ENCODE results near the gene CCDC121.
"Not testable (repeated sequence)": the region's sequence is repeated elsewhere in the genome, so short reads cannot be mapped to it uniquely, and the experiment has no call there.

The CCDC121 gene

DNA sequence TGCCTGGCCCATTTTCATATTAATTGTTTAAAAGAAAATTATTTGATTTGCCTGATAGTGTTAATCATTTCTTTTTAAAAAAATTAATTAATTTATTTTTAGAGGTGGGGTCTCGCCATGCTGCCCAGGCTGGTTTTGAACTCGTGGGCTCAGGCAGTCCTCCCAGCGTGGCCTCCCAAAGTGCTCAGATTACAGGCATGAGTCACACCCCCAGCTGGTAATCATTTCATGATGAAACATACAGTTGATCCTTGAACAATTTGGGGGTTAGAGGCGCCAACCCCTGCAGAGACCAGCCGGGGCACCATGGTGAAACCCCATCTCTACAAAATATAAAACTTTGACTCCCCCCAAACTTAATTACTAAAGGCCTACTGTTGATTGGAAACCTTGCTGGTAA lies 8.0 kb upstream of the CCDC121 start:
- peak in 1 of 2 donors; percentile 28 for DNase-seq (ENCODE audit: low read depth in 2 of 2)
- TF ChIP-seq, protein P1, sequence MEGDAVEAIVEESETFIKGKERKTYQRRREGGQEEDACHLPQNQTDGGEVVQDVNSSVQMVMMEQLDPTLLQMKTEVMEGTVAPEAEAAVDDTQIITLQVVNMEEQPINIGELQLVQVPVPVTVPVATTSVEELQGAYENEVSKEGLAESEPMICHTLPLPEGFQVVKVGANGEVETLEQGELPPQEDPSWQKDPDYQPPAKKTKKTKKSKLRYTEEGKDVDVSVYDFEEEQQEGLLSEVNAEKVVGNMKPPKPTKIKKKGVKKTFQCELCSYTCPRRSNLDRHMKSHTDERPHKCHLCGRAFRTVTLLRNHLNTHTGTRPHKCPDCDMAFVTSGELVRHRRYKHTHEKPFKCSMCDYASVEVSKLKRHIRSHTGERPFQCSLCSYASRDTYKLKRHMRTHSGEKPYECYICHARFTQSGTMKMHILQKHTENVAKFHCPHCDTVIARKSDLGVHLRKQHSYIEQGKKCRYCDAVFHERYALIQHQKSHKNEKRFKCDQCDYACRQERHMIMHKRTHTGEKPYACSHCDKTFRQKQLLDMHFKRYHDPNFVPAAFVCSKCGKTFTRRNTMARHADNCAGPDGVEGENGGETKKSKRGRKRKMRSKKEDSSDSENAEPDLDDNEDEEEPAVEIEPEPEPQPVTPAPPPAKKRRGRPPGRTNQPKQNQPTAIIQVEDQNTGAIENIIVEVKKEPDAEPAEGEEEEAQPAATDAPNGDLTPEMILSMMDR (IDR thresholded peaks at IDR 0.05; ENCODE audit: low read depth, low read length), result no peak
- no peak overlapping the region for H3K4me3 ChIP-seq (replicated peaks in 1 of 2; ENCODE audit: low read depth in 2 of 2, low read length in 2 of 2)

DNA sequence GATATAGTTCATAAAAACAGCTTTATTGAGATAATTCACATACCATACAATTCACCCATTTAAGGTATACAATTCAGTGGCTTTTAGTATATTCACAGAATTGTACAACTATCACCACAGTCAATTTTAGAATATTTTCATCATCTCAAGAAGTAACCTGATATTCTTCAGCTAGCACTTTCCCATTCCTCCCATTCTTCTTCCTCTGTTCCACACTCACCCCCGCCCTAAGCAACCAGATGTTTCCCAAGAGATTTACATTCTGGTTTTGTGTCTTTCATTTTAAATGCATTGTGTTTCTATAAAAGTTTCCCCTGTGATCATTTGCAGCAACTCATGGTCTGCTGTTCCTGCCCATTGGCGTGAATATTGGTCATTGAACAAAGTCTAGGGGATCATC lies 5.5 kb upstream of the CCDC121 start:
- no peak for DNase-seq (ENCODE audit: low read depth in 2 of 2)
- TF ChIP-seq, protein P1 (IDR thresholded peaks at IDR 0.05; ENCODE audit: low read depth, low read length), result no peak
- no peak overlapping the region for H3K4me3 ChIP-seq (replicated peaks in 1 of 2; ENCODE audit: low read depth in 2 of 2, low read length in 2 of 2)

DNA sequence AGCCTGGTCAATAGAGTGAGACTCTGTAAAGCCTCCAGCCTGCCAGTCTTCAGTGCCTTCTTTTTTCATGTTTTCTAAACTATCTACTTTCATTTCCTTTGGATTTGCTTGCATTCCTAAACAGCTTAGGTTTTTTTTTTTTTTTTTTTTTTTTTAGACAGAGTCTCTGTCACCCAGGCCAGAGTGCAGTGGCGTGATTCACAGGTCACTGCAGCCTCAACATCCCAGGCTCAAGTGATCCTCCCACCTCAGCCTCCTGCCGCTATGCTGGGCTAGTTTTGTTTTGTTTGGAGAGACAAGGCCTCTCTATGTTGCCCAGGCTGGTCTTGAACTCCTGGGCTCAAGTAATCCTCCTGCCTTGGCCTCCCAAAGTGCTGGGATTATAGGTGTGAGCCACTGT lies 1.4 kb upstream of the CCDC121 start:
- not testable (repeated sequence) for H3K4me3 ChIP-seq (replicated peaks in 1 of 2; ENCODE audit: low read depth in 2 of 2, low read length in 2 of 2); DNase-seq (ENCODE audit: low read depth in 2 of 2)

DNA sequence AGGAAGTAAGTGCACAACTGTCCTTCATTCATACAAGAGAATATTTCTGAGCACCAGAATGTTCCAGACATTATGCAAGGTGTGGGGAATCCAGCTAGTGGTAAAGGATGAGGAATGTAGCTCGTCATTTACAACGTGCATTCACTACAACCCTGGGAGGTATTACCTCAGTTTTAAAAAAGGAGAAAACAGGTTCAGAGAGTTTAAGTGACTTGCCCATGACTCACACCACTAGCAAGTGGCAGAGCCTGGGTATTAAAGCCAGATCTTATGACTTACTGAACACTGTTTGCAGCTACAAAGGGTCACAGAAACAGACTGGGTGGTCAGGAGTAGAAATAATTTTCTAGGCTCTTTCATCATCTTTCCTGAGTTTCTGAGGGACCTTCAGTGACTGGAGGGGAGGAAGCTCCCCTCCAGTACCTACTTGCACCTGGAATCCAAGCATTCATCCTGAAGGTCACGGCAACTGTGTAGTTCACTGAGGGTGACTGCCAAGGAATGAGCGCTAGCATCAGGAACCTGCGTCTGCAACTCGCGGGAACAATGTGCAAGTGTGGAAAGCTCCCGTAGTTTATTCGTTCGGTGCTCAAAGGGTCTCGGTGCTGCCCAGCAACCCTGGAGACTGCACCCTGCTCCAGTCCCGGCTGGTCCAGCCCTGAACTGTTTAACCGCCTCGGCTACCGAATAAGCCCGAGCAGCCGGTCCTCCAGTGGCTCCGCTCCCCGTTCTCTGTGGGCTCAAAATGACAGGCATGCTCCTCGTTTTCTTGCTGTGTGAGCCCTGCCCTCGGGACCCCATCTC lies 647 bp downstream of the CCDC121 start:
- H3K4me3 ChIP-seq (replicated peaks in 1 of 2; ENCODE audit: low read depth in 2 of 2, low read length in 2 of 2), result peak overlapping the region; percentile 77 to 88
- TF ChIP-seq, protein P1 (IDR thresholded peaks at IDR 0.05; ENCODE audit: low read depth, low read length), result no peak
- peak; percentile 73 to 95 for DNase-seq (ENCODE audit: low read depth in 2 of 2)

DNA sequence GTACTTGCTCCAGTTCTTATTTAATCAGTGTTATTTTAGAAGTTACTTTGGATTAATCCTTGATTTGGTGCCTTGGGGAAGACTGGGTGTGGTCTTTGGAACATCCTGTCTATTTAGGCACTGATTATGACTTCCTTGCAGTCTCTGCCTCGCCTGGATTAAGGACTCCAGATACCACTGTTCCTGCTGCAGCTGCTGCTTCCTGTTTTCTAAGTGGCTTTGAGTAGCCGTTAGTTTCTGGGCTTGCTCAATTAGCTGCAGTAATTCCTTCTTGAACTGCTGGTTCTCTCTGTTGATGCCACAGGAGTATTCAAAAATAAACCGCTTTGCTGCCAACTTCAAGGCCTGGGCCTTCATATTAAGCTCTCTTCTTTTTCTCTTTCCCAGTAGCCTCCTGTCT lies 1.9 kb downstream of the CCDC121 start:
- not testable (repeated sequence) for H3K4me3 ChIP-seq (replicated peaks in 1 of 2; ENCODE audit: low read depth in 2 of 2, low read length in 2 of 2)
- DNase-seq (ENCODE audit: low read depth in 2 of 2), result peak; percentile 32 to 35

DNA sequence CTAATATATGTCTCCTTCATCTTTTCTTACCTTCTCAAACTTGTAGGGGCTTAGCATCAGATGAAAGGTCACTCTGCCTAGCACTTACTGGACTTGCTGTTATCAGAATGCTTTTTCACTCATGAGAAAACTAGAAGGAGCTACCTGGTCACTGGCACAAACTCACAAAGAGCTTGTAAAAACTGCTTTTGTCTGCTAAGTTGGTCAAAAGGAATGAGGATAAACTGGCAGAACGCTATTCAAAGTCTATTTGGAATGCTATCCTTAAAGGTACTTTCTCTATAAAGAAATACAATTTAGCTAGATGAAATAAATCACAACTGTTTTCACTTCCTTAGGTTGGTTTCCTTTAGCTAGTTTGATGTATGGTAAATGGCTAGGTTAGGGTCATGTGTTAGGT lies 2.5 kb downstream of the CCDC121 start:
- not testable (repeated sequence) for DNase-seq (ENCODE audit: low read depth in 2 of 2)

GRCh38 chr2:27624943-27625342 lies 3.9 kb downstream of the CCDC121 start:
- TF ChIP-seq, protein P1 (IDR thresholded peaks at IDR 0.05; ENCODE audit: low read depth, low read length), result no peak
- no peak overlapping the region for H3K4me3 ChIP-seq (replicated peaks in 1 of 2; ENCODE audit: low read depth in 2 of 2, low read length in 2 of 2)
- DNase-seq (ENCODE audit: low read depth in 2 of 2), result no peak

More for the DNA sequence above, 2.5 kb downstream of the CCDC121 start:
- not testable (repeated sequence) for H3K4me3 ChIP-seq (replicated peaks in 1 of 2; ENCODE audit: low read depth in 2 of 2, low read length in 2 of 2)

DNA sequence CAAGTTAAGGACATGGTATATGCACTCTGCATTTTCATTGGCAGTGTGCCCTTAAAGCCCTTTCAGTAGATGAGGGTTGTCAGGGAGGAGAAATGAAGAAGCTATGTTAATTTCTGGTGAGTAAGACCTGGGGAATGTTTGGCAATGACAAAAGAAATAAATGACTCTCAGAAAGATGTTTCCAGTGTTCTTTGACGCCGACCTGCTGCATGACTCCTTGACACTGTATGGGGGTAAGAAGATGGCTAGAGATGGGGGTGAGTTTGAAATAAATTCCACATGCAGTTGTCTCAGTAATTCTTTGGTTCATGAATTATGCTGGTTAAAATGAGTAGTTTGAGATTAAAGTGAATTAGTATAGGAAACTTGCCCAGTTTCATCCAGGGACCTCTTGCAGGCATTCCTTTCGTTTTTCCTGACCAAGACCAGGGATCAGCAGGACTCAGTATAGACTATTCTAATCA lies 5.9 kb downstream of the CCDC121 start:
- DNase-seq (ENCODE audit: low read depth in 2 of 2), result peak; percentile 63 to 81
- no peak overlapping the region for H3K4me3 ChIP-seq (replicated peaks in 1 of 2; ENCODE audit: low read depth in 2 of 2, low read length in 2 of 2)
- TF ChIP-seq, protein P1 (IDR thresholded peaks at IDR 0.05; ENCODE audit: low read depth, low read length), result no peak

All from cardiac fibroblast (primary cell).